ENCODE data around the gene SLITRK3.

SLITRK3 gene

DNA sequence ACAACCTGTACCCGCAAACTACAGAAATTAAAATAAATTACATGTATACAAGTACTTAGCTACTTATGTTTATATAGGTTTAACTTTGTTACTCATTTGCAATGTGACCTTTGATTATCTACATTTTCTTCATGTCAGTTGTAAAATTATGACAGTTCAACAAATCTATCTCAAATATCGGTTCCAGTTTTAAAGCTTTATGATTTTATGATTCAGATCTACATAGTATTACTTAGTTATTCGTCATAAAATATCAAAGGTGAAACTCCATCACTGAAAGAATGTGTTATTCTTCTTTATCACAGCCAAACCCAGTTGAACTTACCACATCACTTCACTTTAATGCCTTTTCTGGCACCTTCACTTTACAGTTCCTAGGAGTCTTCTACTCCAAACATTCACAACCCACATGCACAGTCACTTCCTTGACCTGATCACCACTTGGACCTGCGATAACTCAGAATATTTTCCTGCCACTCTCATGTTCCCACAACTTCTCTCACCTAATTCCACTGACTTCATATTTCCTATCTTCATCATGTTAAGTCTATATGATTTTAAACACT lies 47.2 kb downstream of the SLITRK3 start:
- no peak for TF ChIP-seq TAF1 (IDR thresholded peaks at IDR 0.05; ENCODE audit: low read depth)
- no peak for TF ChIP-seq RAD21 (IDR thresholded peaks at IDR 0.05; ENCODE audit: low read depth)
- TF ChIP-seq EP300 (IDR thresholded peaks at IDR 0.05; ENCODE audit: borderline replicate concordance), result no peak
- TF ChIP-seq, protein P1, sequence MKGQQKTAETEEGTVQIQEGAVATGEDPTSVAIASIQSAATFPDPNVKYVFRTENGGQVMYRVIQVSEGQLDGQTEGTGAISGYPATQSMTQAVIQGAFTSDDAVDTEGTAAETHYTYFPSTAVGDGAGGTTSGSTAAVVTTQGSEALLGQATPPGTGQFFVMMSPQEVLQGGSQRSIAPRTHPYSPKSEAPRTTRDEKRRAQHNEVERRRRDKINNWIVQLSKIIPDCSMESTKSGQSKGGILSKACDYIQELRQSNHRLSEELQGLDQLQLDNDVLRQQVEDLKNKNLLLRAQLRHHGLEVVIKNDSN (IDR thresholded peaks at IDR 0.05), result no peak
- TF ChIP-seq CEBPB (IDR thresholded peaks at IDR 0.05), result no peak
- no peak for TF ChIP-seq TCF12 (IDR thresholded peaks at IDR 0.05; ENCODE audit: low read depth)
- TF ChIP-seq TEAD4 (IDR thresholded peaks at IDR 0.05), result no peak
- TF ChIP-seq CREB1 (IDR thresholded peaks at IDR 0.05; ENCODE audit: low read depth), result no peak
- TF ChIP-seq FOXM1 (IDR thresholded peaks at IDR 0.05; ENCODE audit: borderline replicate concordance, low read depth), result no peak

DNA sequence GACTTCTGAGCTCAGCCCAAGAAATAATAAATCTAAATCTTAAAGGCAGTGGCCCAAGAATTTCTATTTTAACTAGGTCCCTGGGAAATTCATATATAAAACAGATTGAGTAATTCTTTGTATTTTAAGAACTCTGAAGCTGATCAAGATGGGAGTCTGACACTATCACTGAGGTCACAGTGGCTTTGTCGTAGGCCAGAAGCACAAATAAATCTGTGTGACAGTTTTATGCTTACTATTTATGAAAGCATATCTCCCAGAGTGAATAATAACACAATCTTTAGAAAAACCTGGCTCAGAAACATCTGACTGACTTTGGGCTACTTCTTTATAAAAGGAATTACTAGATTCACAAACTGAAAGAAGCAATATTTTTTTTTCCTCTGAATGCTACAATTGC lies 51.9 kb downstream of the SLITRK3 start:
- TF ChIP-seq, protein P2, sequence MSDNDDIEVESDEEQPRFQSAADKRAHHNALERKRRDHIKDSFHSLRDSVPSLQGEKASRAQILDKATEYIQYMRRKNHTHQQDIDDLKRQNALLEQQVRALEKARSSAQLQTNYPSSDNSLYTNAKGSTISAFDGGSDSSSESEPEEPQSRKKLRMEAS (IDR thresholded peaks at IDR 0.05), result no peak
- TF ChIP-seq ZBTB7A (IDR thresholded peaks at IDR 0.05; ENCODE audit: low read depth) (no peak), EGR1 (IDR thresholded peaks at IDR 0.05) (no peak), YY1 (IDR thresholded peaks at IDR 0.05; ENCODE audit: low read depth) (no peak), NFIC (IDR thresholded peaks at IDR 0.05) (no peak), TAF1 (IDR thresholded peaks at IDR 0.05; ENCODE audit: low read depth) (no peak), TCF12 (IDR thresholded peaks at IDR 0.05; ENCODE audit: low read depth) (no peak), EP300 (IDR thresholded peaks at IDR 0.05; ENCODE audit: borderline replicate concordance) (no peak), TEAD4 (IDR thresholded peaks at IDR 0.05) (no peak), FOXM1 (IDR thresholded peaks at IDR 0.05; ENCODE audit: borderline replicate concordance, low read depth) (no peak), RAD21 (IDR thresholded peaks at IDR 0.05; ENCODE audit: low read depth) (no peak), CEBPB (IDR thresholded peaks at IDR 0.05) (no peak), CREB1 (IDR thresholded peaks at IDR 0.05; ENCODE audit: low read depth) (no peak)
- TF ChIP-seq, protein P1 (IDR thresholded peaks at IDR 0.05), result no peak
- TF ChIP-seq, protein P3, sequence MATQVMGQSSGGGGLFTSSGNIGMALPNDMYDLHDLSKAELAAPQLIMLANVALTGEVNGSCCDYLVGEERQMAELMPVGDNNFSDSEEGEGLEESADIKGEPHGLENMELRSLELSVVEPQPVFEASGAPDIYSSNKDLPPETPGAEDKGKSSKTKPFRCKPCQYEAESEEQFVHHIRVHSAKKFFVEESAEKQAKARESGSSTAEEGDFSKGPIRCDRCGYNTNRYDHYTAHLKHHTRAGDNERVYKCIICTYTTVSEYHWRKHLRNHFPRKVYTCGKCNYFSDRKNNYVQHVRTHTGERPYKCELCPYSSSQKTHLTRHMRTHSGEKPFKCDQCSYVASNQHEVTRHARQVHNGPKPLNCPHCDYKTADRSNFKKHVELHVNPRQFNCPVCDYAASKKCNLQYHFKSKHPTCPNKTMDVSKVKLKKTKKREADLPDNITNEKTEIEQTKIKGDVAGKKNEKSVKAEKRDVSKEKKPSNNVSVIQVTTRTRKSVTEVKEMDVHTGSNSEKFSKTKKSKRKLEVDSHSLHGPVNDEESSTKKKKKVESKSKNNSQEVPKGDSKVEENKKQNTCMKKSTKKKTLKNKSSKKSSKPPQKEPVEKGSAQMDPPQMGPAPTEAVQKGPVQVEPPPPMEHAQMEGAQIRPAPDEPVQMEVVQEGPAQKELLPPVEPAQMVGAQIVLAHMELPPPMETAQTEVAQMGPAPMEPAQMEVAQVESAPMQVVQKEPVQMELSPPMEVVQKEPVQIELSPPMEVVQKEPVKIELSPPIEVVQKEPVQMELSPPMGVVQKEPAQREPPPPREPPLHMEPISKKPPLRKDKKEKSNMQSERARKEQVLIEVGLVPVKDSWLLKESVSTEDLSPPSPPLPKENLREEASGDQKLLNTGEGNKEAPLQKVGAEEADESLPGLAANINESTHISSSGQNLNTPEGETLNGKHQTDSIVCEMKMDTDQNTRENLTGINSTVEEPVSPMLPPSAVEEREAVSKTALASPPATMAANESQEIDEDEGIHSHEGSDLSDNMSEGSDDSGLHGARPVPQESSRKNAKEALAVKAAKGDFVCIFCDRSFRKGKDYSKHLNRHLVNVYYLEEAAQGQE (IDR thresholded peaks at IDR 0.05; ENCODE audit: low read depth), result no peak

Data from Ishikawa (cell line).